A549 (cell line): ENCODE results near the gene CIT. TPM values are rescaled to one million over a fixed set of nuclear protein-coding genes. Genes with fewer than 3 reads are reported as not detected.

Experiments used
- ATAC-seq, 2 experiments: fragments of 200-7000 bp in 1 of 2; fragments of >200 bp in 1 of 2; cut with Nextera tagmentation in 1 of 2; cut with Tn5 transposase in 1 of 2; 3 replicates each; pipeline versions ENCODE4 v1.8.0 to v1.9.1; 2018 to 2020; ENCODE audit warnings: mild to moderate bottlenecking in 1 of 2, moderate library complexity in 1 of 2
- CTCF ChIA-PET: fragments of 300-600 bp; sonication (Branson Sonifier 250); formaldehyde crosslinking; extraction: SDS; loops from one replicate; lab custom pipeline; 2021; ENCODE audit warnings: antibody characterized with exemption, inconsistent platforms; lab: Yijun Ruan, JAX
- POLR2A ChIA-PET: fragments of 350-600 bp; formaldehyde crosslinking; extraction: SDS; loops from one replicate; lab custom pipeline; 2021; ENCODE audit warnings: antibody characterized with exemption, inconsistent platforms; lab: Yijun Ruan, JAX
- DNase-seq, 2 experiments: peaks; one replicate each; pipeline versions ENCODE4 v3.0.0 to v3.0.0-alpha.2; 2011 to 2016; ENCODE audit warnings: low read depth in 1 of 2, low spot score in 1 of 2
- FAIRE-seq: peaks from 2 replicates; lab custom pipeline; 2011; peaks lifted over from hg19 to GRCh38; lab: Jason Lieb, UNC
- H3K27ac ChIP-seq, 2 experiments: fragments of >200 bp; sonication (Bioruptor Twin); formaldehyde crosslinking; 3 replicates each; pipeline ENCODE4 v1.5.1; 2016 to 2017
- H3K4me1 ChIP-seq: fragments of >200 bp; sonication (Bioruptor Twin); formaldehyde crosslinking; 3 replicates; pipeline ENCODE4 v1.6.1; 2016
- H3K4me2 ChIP-seq: fragments of >200 bp; sonication (Bioruptor Twin); formaldehyde crosslinking; 3 replicates; pipeline ENCODE4 v1.6.1; 2016
- H3K4me3 ChIP-seq: fragments of >200 bp; sonication (Bioruptor Twin); formaldehyde crosslinking; 3 replicates; pipeline ENCODE4 v1.5.1; 2016
- H3K9me3 ChIP-seq: fragments of >200 bp; sonication (Bioruptor Twin); formaldehyde crosslinking; 3 replicates; pipeline ENCODE4 v1.6.1; 2016
- CBX2 ChIP-seq: fragments of 200-600 bp; sonication (generic); IDR thresholded peaks from 2 replicates; pipeline ENCODE4 v1.6.1; 2016; ENCODE audit warnings: low read depth, mild to moderate bottlenecking, borderline replicate concordance
- CEBPB ChIP-seq, 2 experiments: fragments of >200 bp in 1 of 2; sonication (Bioruptor Twin) in 1 of 2; formaldehyde crosslinking in 1 of 2; IDR thresholded peaks; 2 replicates each; pipeline ENCODE4 v1.6.1; 2012 to 2016
- CHD2 ChIP-seq: fragments of 150-350 bp; IDR thresholded peaks from 2 replicates; pipeline ENCODE4 v1.6.1; 2014; ENCODE audit warnings: low read length; ENCODE audit not compliant: partially characterized antibody
- CHD4 ChIP-seq: fragments of 200-600 bp; sonication (generic); IDR thresholded peaks from 2 replicates; pipeline ENCODE4 v1.6.1; 2016; ENCODE audit warnings: antibody characterized with exemption, mild to moderate bottlenecking, borderline replicate concordance
- CTCF ChIP-seq: fragments of >200 bp; sonication (Bioruptor Twin); formaldehyde crosslinking; IDR thresholded peaks from 3 replicates; pipeline ENCODE4 v1.5.1; 2016
- EHMT2 ChIP-seq: fragments of 200-600 bp; sonication (generic); IDR thresholded peaks from 2 replicates; pipeline ENCODE4 v1.6.1; 2016; ENCODE audit warnings: antibody characterized with exemption, low read depth, mild to moderate bottlenecking, moderate library complexity
- ELK1 ChIP-seq: fragments of 150-350 bp; IDR thresholded peaks from 2 replicates; pipeline ENCODE4 v1.6.1; 2014; ENCODE audit warnings: low read depth, mild to moderate bottlenecking, low read length
- EP300 ChIP-seq, 2 experiments: fragments of >200 bp; sonication (Bioruptor Twin); formaldehyde crosslinking; IDR thresholded peaks; 2 replicates in 1 of 2; 3 replicates in 1 of 2; pipeline ENCODE4 v1.6.1; 2016 to 2017
- ESRRA ChIP-seq: fragments of 150-350 bp; IDR thresholded peaks from 2 replicates; pipeline ENCODE4 v1.6.1; 2014; ENCODE audit warnings: mild to moderate bottlenecking, low read length, borderline replicate concordance
- GATA3 ChIP-seq: IDR thresholded peaks from 2 replicates; pipeline ENCODE4 v1.6.1; 2012; ENCODE audit warnings: borderline replicate concordance
- HDAC2 ChIP-seq: fragments of 200-600 bp; sonication (generic); IDR thresholded peaks from 2 replicates; pipeline ENCODE4 v1.6.1; 2016
- HES2 ChIP-seq: fragments of >200 bp; sonication (Bioruptor Twin); formaldehyde crosslinking; IDR thresholded peaks from 2 replicates; pipeline ENCODE4 v1.6.1; 2016
- HEYL ChIP-seq: fragments of 250-450 bp; sonication (Bioruptor Pico); IDR thresholded peaks from 2 replicates; pipeline ENCODE4 v1.8.0; 2021; ENCODE audit warnings: mild to moderate bottlenecking, moderate library complexity
- HOXB13 ChIP-seq: fragments of 250-450 bp; sonication (Bioruptor Pico); IDR thresholded peaks from 2 replicates; pipeline ENCODE4 v1.5.0; 2020; ENCODE audit warnings: low read depth, mild to moderate bottlenecking, moderate library complexity
- JUN ChIP-seq, 2 experiments: fragments of >200 bp; sonication (Bioruptor Twin); formaldehyde crosslinking; IDR thresholded peaks; 2 replicates in 1 of 2; 3 replicates in 1 of 2; pipeline ENCODE4 v1.6.1; 2016 to 2017
- KDM5A ChIP-seq: fragments of 200-600 bp; sonication (generic); IDR thresholded peaks from 2 replicates; pipeline ENCODE4 v1.6.1; 2016; ENCODE audit warnings: antibody characterized with exemption, mild to moderate bottlenecking
- MAFK ChIP-seq: fragments of 450-650 bp; IDR thresholded peaks from 2 replicates; pipeline ENCODE4 v1.6.1; 2014; ENCODE audit not compliant: partially characterized antibody
- NPAS2 ChIP-seq: fragments of 250-450 bp; sonication (Bioruptor Pico); IDR thresholded peaks from 2 replicates; pipeline ENCODE4 v1.8.0; 2022; ENCODE audit warnings: mild to moderate bottlenecking, moderate library complexity, borderline replicate concordance
- NR3C1 ChIP-seq: fragments of >200 bp; sonication (Bioruptor Twin); formaldehyde crosslinking; IDR thresholded peaks from 3 replicates; pipeline ENCODE4 v1.6.1; 2017
- POLR2A ChIP-seq: IDR thresholded peaks from 2 replicates; pipeline ENCODE4 v1.6.1; 2012; ENCODE audit warnings: mild to moderate bottlenecking, low read length
- RAD21 ChIP-seq, 2 experiments: fragments of >200 bp in 1 of 2; sonication (Bioruptor Twin) in 1 of 2; formaldehyde crosslinking in 1 of 2; IDR thresholded peaks in 1 of 2; conservative IDR thresholded peaks in 1 of 2; 2 replicates in 1 of 2; 3 replicates in 1 of 2; pipeline ENCODE4 v1.6.1; 2012 to 2018; ENCODE audit warnings: inconsistent platforms in 1 of 2
- RARB ChIP-seq: fragments of 250-450 bp; sonication (Bioruptor Pico); IDR thresholded peaks from 2 replicates; pipeline ENCODE4 v1.8.0; 2021; ENCODE audit warnings: mild to moderate bottlenecking, moderate library complexity
- RCOR1 ChIP-seq: fragments of 150-350 bp; IDR thresholded peaks from 2 replicates; pipeline ENCODE4 v1.6.1; 2014; ENCODE audit warnings: antibody characterized with exemption, low read length, low read depth
- RFX5 ChIP-seq: fragments of 450-650 bp; IDR thresholded peaks from 2 replicates; pipeline ENCODE4 v1.7.1; 2014; ENCODE audit warnings: antibody characterized with exemption, mild to moderate bottlenecking, moderate library complexity
- RNF2 ChIP-seq: fragments of 200-600 bp; sonication (generic); IDR thresholded peaks from 2 replicates; pipeline ENCODE4 v1.6.1; 2016; ENCODE audit warnings: low read depth, mild to moderate bottlenecking, antibody characterized with exemption, moderate library complexity, borderline replicate concordance
- SREBF2 ChIP-seq: fragments of 450-650 bp; IDR thresholded peaks from 2 replicates; pipeline ENCODE4 v1.6.1; 2014; ENCODE audit warnings: mild to moderate bottlenecking, moderate library complexity
- TP53 ChIP-seq: fragments of 250-450 bp; sonication (Bioruptor Pico); IDR thresholded peaks from 2 replicates; pipeline ENCODE4 v1.5.0; 2021; ENCODE audit warnings: mild to moderate bottlenecking, moderate library complexity
- ZFP36 ChIP-seq: fragments of 450-650 bp; IDR thresholded peaks from 2 replicates; pipeline ENCODE4 v1.6.1; 2014; ENCODE audit warnings: borderline replicate concordance; ENCODE audit not compliant: partially characterized antibody
- ZNF302 ChIP-seq: fragments of 250-450 bp; sonication (Bioruptor Pico); IDR thresholded peaks from 2 replicates; pipeline ENCODE4 v1.9.0; 2021; ENCODE audit warnings: inconsistent platforms, mild to moderate bottlenecking, moderate library complexity
- ZSCAN20 ChIP-seq: fragments of 250-450 bp; sonication (Bioruptor Pico); IDR thresholded peaks from 2 replicates; pipeline ENCODE4 v1.8.0; 2022; ENCODE audit warnings: mild to moderate bottlenecking, moderate library complexity
- WGBS: methylation state at CpG from one replicate; pipeline ENCODE4 v1.1.6; 2017; ENCODE audit errors: missing lambda C conversion rate; 5-methylcytosine and 5-hydroxymethylcytosine counted together
- polyA minus RNA-seq: library from RNA; depleted of rRNA, polyadenylated mRNA; stranded (reverse); fragments of >200 nt; gene quantifications from 2 replicates; pipeline ENCODE4 v1.2.3, GENCODE V29; 2011; rRNA and poly(A)+ RNA removed
- polyA plus RNA-seq, 4 experiments: library from polyadenylated mRNA; depleted of rRNA in 3 of 4; stranded (reverse); fragments of >200 nt; fragmentation: RNase III in 1 of 4; extraction: RNeasy Plus Mini Kit Qiagen cat#74134 plus additional on column Dnase treatment in 1 of 4; gene quantifications; 2 replicates in 3 of 4; 3 replicates in 1 of 4; pipeline ENCODE4 v1.2.3, GENCODE V29; 2011 to 2017
- TF ChIP-seq, protein P1 (sequence below): fragments of 250-450 bp; sonication (Bioruptor Pico); IDR thresholded peaks from 2 replicates; pipeline ENCODE4 v1.5.0; 2020; ENCODE audit warnings: low read depth, mild to moderate bottlenecking, moderate library complexity

The CIT gene, protein sequence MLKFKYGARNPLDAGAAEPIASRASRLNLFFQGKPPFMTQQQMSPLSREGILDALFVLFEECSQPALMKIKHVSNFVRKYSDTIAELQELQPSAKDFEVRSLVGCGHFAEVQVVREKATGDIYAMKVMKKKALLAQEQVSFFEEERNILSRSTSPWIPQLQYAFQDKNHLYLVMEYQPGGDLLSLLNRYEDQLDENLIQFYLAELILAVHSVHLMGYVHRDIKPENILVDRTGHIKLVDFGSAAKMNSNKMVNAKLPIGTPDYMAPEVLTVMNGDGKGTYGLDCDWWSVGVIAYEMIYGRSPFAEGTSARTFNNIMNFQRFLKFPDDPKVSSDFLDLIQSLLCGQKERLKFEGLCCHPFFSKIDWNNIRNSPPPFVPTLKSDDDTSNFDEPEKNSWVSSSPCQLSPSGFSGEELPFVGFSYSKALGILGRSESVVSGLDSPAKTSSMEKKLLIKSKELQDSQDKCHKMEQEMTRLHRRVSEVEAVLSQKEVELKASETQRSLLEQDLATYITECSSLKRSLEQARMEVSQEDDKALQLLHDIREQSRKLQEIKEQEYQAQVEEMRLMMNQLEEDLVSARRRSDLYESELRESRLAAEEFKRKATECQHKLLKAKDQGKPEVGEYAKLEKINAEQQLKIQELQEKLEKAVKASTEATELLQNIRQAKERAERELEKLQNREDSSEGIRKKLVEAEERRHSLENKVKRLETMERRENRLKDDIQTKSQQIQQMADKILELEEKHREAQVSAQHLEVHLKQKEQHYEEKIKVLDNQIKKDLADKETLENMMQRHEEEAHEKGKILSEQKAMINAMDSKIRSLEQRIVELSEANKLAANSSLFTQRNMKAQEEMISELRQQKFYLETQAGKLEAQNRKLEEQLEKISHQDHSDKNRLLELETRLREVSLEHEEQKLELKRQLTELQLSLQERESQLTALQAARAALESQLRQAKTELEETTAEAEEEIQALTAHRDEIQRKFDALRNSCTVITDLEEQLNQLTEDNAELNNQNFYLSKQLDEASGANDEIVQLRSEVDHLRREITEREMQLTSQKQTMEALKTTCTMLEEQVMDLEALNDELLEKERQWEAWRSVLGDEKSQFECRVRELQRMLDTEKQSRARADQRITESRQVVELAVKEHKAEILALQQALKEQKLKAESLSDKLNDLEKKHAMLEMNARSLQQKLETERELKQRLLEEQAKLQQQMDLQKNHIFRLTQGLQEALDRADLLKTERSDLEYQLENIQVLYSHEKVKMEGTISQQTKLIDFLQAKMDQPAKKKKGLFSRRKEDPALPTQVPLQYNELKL (N-terminal part only)
- polyA plus RNA-seq (2011; rRNA removed) (23.9 and 25.4 TPM in 2 replicates), polyA plus RNA-seq (2017; fragmentation: RNase III; extraction: RNeasy Plus Mini Kit Qiagen cat#74134 plus additional on column Dnase treatment) (10.1 to 12.6 TPM (median 12.5 TPM) in 3 replicates), polyA minus RNA-seq (50.1 and 62.5 TPM in 2 replicates)
- polyA plus RNA-seq (2012; cell fraction: cytosol; rRNA removed), result 15.0 and 17.8 TPM in 2 replicates
- 65.9 and 71.3 TPM in 2 replicates for polyA plus RNA-seq (2012; cell fraction: nucleus; rRNA removed)

- H3K27ac ChIP-seq, result peak within 1 kb of the TSS; percentile 79 to 90
- H3K4me1 ChIP-seq, result peaks cover 8% of the 10 kb centered on the region; the same call in 1 of the 3 replicates
- peak within 1 kb of the TSS; percentile 72 for H3K4me2 ChIP-seq
- H3K4me3 ChIP-seq, result peak within 1 kb of the TSS; percentile 84
- no peaks in the 10 kb centered on the region for H3K9me3 ChIP-seq
- POLR2A ChIA-PET, result no interaction called here
- DNase-seq (peak; percentile 96 to 97), ATAC-seq (peak; percentile 100), FAIRE-seq (peak; percentile 91)
- CTCF ChIA-PET, result interaction anchor here (1.4 to 1.5 kb wide), 3 partner anchors 13 to 25 kb away, joined by 3 to 5 read pairs (median 3); no protein-coding TSS in a partner anchor
- under 1% methylated on average over 48 of the region's 56 CpGs for WGBS
- TF ChIP-seq ESRRA (no peak), JUN (IDR thresholded peaks at IDR 0.05) (0 out of 5 replicates have a peak, but pooled peaks of 1 of the 2 experiments have one; percentile 36), NPAS2 (CRISPR knock-in tag) (no peak), SREBF2 (no peak), ZNF302 (CRISPR knock-in tag) (no peak), CHD2 (no peak), ZFP36 (no peak), NR3C1 (no peak), ZSCAN20 (no peak), POLR2A (no peak), KDM5A (peak; percentile 59), EHMT2 (no peak), CBX2 (no peak), MAFK (no peak), RAD21 (conservative IDR thresholded peaks at IDR 0.05 in 1 of 2, IDR thresholded peaks at IDR 0.05 in 1 of 2) (no peak), CTCF (no peak), RCOR1 (no peak), RFX5 (peak; percentile 58; the same call in 1 of the 2 replicates), RNF2 (no peak), HOXB13 (CRISPR knock-in tag) (no peak), ELK1 (no peak), HEYL (CRISPR knock-in tag) (no peak), EP300 (IDR thresholded peaks at IDR 0.05) (no peak), RARB (CRISPR knock-in tag) (no peak), TP53 (no peak), CHD4 (no peak), CEBPB (IDR thresholded peaks at IDR 0.05) (no peak), GATA3 (no peak), HDAC2 (peak; percentile 30; the same call in 1 of the 2 replicates), HES2 (no peak)
- TF ChIP-seq, protein P1, sequence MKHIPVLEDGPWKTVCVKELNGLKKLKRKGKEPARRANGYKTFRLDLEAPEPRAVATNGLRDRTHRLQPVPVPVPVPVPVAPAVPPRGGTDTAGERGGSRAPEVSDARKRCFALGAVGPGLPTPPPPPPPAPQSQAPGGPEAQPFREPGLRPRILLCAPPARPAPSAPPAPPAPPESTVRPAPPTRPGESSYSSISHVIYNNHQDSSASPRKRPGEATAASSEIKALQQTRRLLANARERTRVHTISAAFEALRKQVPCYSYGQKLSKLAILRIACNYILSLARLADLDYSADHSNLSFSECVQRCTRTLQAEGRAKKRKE, result no peak
Measured at GRCh38 chr12:119876761-119877638, at the start of gene CIT. TSS of gene CIT (minus strand) at chr12:119877320. CDS start at chr12:119876168, 1,152 bp downstream.
